Activated CD8-positive, alpha-beta memory T cell treated with anti-CD3 and anti-CD28 coated beads for 1 hour (primary cell): Measurements from ENCODE around the gene USP24.
A peak's percentile ranks its signal among the peaks of the same experiment; 100 is the strongest.
"Not testable (repeated sequence)": the region's sequence is repeated elsewhere in the genome, so short reads cannot be mapped to it uniquely, and the experiment has no call there.

Experiments
- DNase-seq, 2 donors: peaks; one replicate each; pipeline ENCODE4 v3.0.0-alpha.2; 2020; ENCODE audit warnings: low read depth in 1 of 2; ENCODE audit errors: extremely low read depth in 1 of 2

USP24 gene

GRCh38 chr1:55043011-55043410, 172.2 kb downstream of the USP24 start:
- no peak for DNase-seq

GRCh38 chr1:55041613-55042012, 173.6 kb downstream of the USP24 start:
- DNase-seq: no peak

GRCh38 chr1:55040933-55041494, 174.2 kb downstream of the USP24 start:
- no peak for DNase-seq

- no peak for DNase-seq
Observed at GRCh38 chr1:55040083-55040932, 174.9 kb downstream of the USP24 start.

GRCh38 chr1:55039342-55040082, 175.7 kb downstream of the USP24 start, which contains the start of gene PCSK9:
Gene PCSK9, plus strand, starts transcription at chr1:55039548. Its CDS starts 290 bp downstream, at chr1:55039838.
- DNase-seq: no peak

GRCh38 chr1:55038974-55039341, 176.2 kb downstream of the USP24 start:
- no peak for DNase-seq

GRCh38 chr1:55038552-55038838, 176.7 kb downstream of the USP24 start:
- DNase-seq: no peak

- DNase-seq: no peak
Observed at GRCh38 chr1:55037733-55038551, 177.2 kb downstream of the USP24 start.

GRCh38 chr1:55035904-55036303, 179.3 kb downstream of the USP24 start:
- DNase-seq: no peak

- DNase-seq: no peak
Observed at GRCh38 chr1:55034476-55035133, 180.6 kb downstream of the USP24 start.

GRCh38 chr1:55033265-55033614, 181.9 kb downstream of the USP24 start:
- DNase-seq: no peak

- DNase-seq: not testable (repeated sequence)
Observed at GRCh38 chr1:55031098-55031497, 184.1 kb downstream of the USP24 start.

- not testable (repeated sequence) for DNase-seq
Observed at GRCh38 chr1:55026682-55027081, 188.5 kb downstream of the USP24 start.

GRCh38 chr1:55024163-55024562, 191.0 kb downstream of the USP24 start:
- DNase-seq: not testable (repeated sequence)

- peak in 1 of 2 donors; percentile 37 for DNase-seq
Observed at GRCh38 chr1:55021942-55022546, 193.1 kb downstream of the USP24 start.

- no peak for DNase-seq
Observed at GRCh38 chr1:55018395-55018794, 196.8 kb downstream of the USP24 start.
